Neural progenitor cell (in vitro differentiated cells): Measurements from ENCODE around the gene AIP. TPM values are rescaled to one million over a fixed set of nuclear protein-coding genes. Genes with fewer than 3 reads are reported as not detected.

Source experiments
- DNase-seq: peaks from one replicate; pipeline ENCODE4 v3.0.0-alpha.2; 2016; ENCODE audit warnings: low spot score
- H2AFZ ChIP-seq: fragments of 200-600 bp; sonication (generic); replicated peaks from 2 replicates; pipeline ENCODE4 v1.6.1; 2016; ENCODE audit warnings: antibody characterized with exemption
- H3F3A ChIP-seq: fragments of 200-600 bp; sonication (generic); 2 replicates; pipeline ENCODE4 v1.6.1; 2016; ENCODE audit warnings: antibody characterized with exemption, low read depth
- H3K27ac ChIP-seq: fragments of 200-600 bp; sonication (generic); 2 replicates; pipeline ENCODE4 v1.5.1; 2016; ENCODE audit warnings: mild to moderate bottlenecking
- H3K27me3 ChIP-seq: fragments of 200-600 bp; sonication (generic); 2 replicates; pipeline ENCODE4 v1.6.1; 2016; ENCODE audit warnings: mild to moderate bottlenecking, moderate library complexity
- H3K36me3 ChIP-seq: fragments of 200-600 bp; sonication (generic); 2 replicates; pipeline ENCODE4 v1.5.1; 2016
- H3K4me1 ChIP-seq: fragments of 200-600 bp; sonication (generic); 2 replicates; pipeline ENCODE4 v1.6.1; 2016; ENCODE audit warnings: mixed run types
- H3K4me2 ChIP-seq: fragments of 200-600 bp; sonication (generic); 2 replicates; pipeline ENCODE4 v1.6.1; 2016
- H3K4me3 ChIP-seq: fragments of 200-600 bp; sonication (generic); 2 replicates; pipeline ENCODE4 v1.5.1; 2016
- H3K79me2 ChIP-seq: fragments of 200-600 bp; sonication (generic); 2 replicates; pipeline ENCODE4 v1.6.1; 2016; ENCODE audit warnings: low read depth
- H3K9ac ChIP-seq: fragments of 200-600 bp; sonication (generic); 2 replicates; pipeline ENCODE4 v1.6.1; 2016
- H3K9me3 ChIP-seq: fragments of 200-600 bp; sonication (generic); 2 replicates; pipeline ENCODE4 v1.5.1; 2016; ENCODE audit warnings: low read depth
- H4K20me1 ChIP-seq: fragments of 200-600 bp; sonication (generic); 2 replicates; pipeline ENCODE4 v1.6.1; 2016; ENCODE audit warnings: low read depth
- H3K27ac Mint-ChIP-seq: 3 replicates; pipeline ENCODE4 v1.8.0; 2021; ENCODE audit warnings: mixed read lengths
- H3K27me3 Mint-ChIP-seq: 2 replicates; pipeline ENCODE4 v1.8.0; 2022; ENCODE audit warnings: low read depth, mild to moderate bottlenecking, inconsistent platforms, moderate library complexity, mixed read lengths; ENCODE audit not compliant: insufficient read depth
- H3K36me3 Mint-ChIP-seq: 3 replicates; pipeline ENCODE4 v1.8.0; 2021; ENCODE audit warnings: mixed read lengths
- H3K4me1 Mint-ChIP-seq: 3 replicates; pipeline ENCODE4 v1.8.0; 2021; ENCODE audit warnings: mixed read lengths
- H3K4me3 Mint-ChIP-seq: 3 replicates; pipeline ENCODE4 v1.8.0; 2021; ENCODE audit warnings: mild to moderate bottlenecking, moderate library complexity, mixed read lengths
- H3K9me3 Mint-ChIP-seq: 3 replicates; pipeline ENCODE4 v1.8.0; 2020; ENCODE audit warnings: mixed read lengths
- EZH2 ChIP-seq: fragments of 200-600 bp; sonication (generic); IDR thresholded peaks from 2 replicates; pipeline ENCODE4 v1.6.1; 2017; ENCODE audit warnings: antibody characterized with exemption, mild to moderate bottlenecking, moderate library complexity
- EZH2phosphoT487 ChIP-seq: fragments of 200-600 bp; sonication (generic); IDR thresholded peaks from 2 replicates; pipeline ENCODE4 v1.6.1; 2017; ENCODE audit warnings: antibody characterized with exemption
- total RNA-seq: library from RNA; depleted of rRNA; stranded (reverse); fragments of >200 nt; gene quantifications from 2 replicates; pipeline ENCODE4 v1.2.3, GENCODE V29; 2015; ENCODE audit warnings: low replicate concordance
- TF ChIP-seq, protein P1 (sequence below): fragments of 200-600 bp; sonication (generic); IDR thresholded peaks from 2 replicates; pipeline ENCODE4 v1.5.1; 2017; ENCODE audit warnings: antibody characterized with exemption, mild to moderate bottlenecking

Gene AIP
- total RNA-seq, 1 donor from 2014 or later, result 20.3 TPM

- H3K4me1 Mint-ChIP-seq, result peaks cover 11% of the 10 kb centered on the region
- H3K27ac Mint-ChIP-seq, result no peak overlapping the region
Observed at GRCh38 chr11:67441731-67442351, 41.0 kb upstream of the AIP start.

GRCh38 chr11:67442504-67443404 lies 40.1 kb upstream of the AIP start:
- H4K20me1 ChIP-seq, result no peaks in the 10 kb centered on the region
- H3K9me3 ChIP-seq, result no peaks in the 10 kb centered on the region
- H3K27ac ChIP-seq, result peak overlapping the region; percentile 17
- peaks cover 19% of the 10 kb centered on the region for H3F3A ChIP-seq
- Mint-ChIP-seq H3K27ac (no peak overlapping the region), H3K9me3 (no peaks in the 10 kb centered on the region), H3K4me1 (peaks cover 14% of the 10 kb centered on the region), H3K4me3 (peak overlapping the region; percentile 89), H3K27me3 (peaks cover 2% of the 10 kb centered on the region), H3K36me3 (peaks cover 6% of the 10 kb centered on the region)
- DNase-seq, result no peak
- H3K9ac ChIP-seq, result peak overlapping the region; percentile 73
- H2AFZ ChIP-seq, result no peak overlapping the region
- H3K4me3 ChIP-seq, result peak overlapping the region; percentile 81
- no peaks in the 10 kb centered on the region for H3K4me1 ChIP-seq
- peak overlapping the region; percentile 83 for H3K4me2 ChIP-seq
- H3K27me3 ChIP-seq, result no peaks in the 10 kb centered on the region
- no peaks in the 10 kb centered on the region for H3K36me3 ChIP-seq
- no peaks in the 10 kb centered on the region for H3K79me2 ChIP-seq
- TF ChIP-seq EZH2phosphoT487 (no peak), EZH2 (no peak)
- TF ChIP-seq, protein P1, sequence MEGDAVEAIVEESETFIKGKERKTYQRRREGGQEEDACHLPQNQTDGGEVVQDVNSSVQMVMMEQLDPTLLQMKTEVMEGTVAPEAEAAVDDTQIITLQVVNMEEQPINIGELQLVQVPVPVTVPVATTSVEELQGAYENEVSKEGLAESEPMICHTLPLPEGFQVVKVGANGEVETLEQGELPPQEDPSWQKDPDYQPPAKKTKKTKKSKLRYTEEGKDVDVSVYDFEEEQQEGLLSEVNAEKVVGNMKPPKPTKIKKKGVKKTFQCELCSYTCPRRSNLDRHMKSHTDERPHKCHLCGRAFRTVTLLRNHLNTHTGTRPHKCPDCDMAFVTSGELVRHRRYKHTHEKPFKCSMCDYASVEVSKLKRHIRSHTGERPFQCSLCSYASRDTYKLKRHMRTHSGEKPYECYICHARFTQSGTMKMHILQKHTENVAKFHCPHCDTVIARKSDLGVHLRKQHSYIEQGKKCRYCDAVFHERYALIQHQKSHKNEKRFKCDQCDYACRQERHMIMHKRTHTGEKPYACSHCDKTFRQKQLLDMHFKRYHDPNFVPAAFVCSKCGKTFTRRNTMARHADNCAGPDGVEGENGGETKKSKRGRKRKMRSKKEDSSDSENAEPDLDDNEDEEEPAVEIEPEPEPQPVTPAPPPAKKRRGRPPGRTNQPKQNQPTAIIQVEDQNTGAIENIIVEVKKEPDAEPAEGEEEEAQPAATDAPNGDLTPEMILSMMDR, result no peak

More at GRCh38 chr11:67441731-67442351, 41.0 kb upstream of the AIP start:
- no peaks in the 10 kb centered on the region for H3K4me1 ChIP-seq
- H3K4me2 ChIP-seq, result no peak overlapping the region
- H3K27me3 ChIP-seq, result no peaks in the 10 kb centered on the region
- no peaks in the 10 kb centered on the region for H3K36me3 ChIP-seq
- DNase-seq, result no peak
- H3K9ac ChIP-seq, result no peak overlapping the region
- H3K27me3 Mint-ChIP-seq, result peaks cover 2% of the 10 kb centered on the region
- TF ChIP-seq, protein P1, result no peak
- no peak for TF ChIP-seq EZH2phosphoT487
- no peak for TF ChIP-seq EZH2
- peaks cover 19% of the 10 kb centered on the region for H3F3A ChIP-seq
- no peaks in the 10 kb centered on the region for H3K9me3 ChIP-seq
- H3K27ac ChIP-seq, result no peak overlapping the region
- H2AFZ ChIP-seq, result no peak overlapping the region
- peaks cover 6% of the 10 kb centered on the region for H3K36me3 Mint-ChIP-seq
- H3K9me3 Mint-ChIP-seq, result no peaks in the 10 kb centered on the region
- no peaks in the 10 kb centered on the region for H3K79me2 ChIP-seq
- H4K20me1 ChIP-seq, result no peaks in the 10 kb centered on the region
- peak overlapping the region; percentile 89 for H3K4me3 Mint-ChIP-seq
- H3K4me3 ChIP-seq, result no peak overlapping the region

DNA sequence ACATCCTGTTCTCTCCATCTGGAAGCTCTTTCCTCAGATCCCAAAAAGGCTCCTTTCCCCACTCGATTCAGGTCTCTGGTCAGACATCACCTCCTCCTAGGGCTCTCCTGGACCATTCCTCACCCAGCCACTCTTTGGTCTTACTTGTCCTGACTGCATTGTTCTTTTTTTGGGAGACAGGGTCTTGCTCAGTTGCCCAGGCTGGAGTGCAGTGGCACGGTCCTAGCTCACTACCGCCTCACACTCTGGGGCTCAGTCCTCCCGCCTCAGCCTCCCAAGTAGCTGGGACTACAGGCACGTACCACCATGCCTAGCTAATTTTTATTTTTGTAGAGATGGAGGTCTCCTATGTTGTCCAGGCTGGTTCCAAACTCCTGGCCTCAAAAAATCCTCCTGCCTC lies 37.3 kb upstream of the AIP start:
- Mint-ChIP-seq H3K36me3 (no peaks in the 10 kb centered on the region), H3K27me3 (peaks cover 5% of the 10 kb centered on the region), H3K27ac (peak overlapping the region; percentile 22), H3K4me3 (peak overlapping the region; percentile 87), H3K4me1 (peaks cover 23% of the 10 kb centered on the region), H3K9me3 (no peaks in the 10 kb centered on the region)
- Histone ChIP-seq H3K4me3 (no peak overlapping the region), H2AFZ (no peak overlapping the region), H3K9ac (no peak overlapping the region), H4K20me1 (no peaks in the 10 kb centered on the region), H3K79me2 (no peaks in the 10 kb centered on the region), H3K4me2 (no peak overlapping the region), H3K9me3 (no peaks in the 10 kb centered on the region), H3F3A (peaks cover 19% of the 10 kb centered on the region), H3K27me3 (no peaks in the 10 kb centered on the region), H3K36me3 (no peaks in the 10 kb centered on the region), H3K4me1 (no peaks in the 10 kb centered on the region), H3K27ac (no peak overlapping the region)
- DNase-seq, result no peak
- TF ChIP-seq, protein P1, result no peak
- TF ChIP-seq EZH2 (no peak), EZH2phosphoT487 (no peak)
